HCT116 (cell line): ENCODE measurements around the gene TMPRSS3. TPM values are rescaled to one million over a fixed set of nuclear protein-coding genes. Genes with fewer than 3 reads are reported as not detected.

Experiments used
- ATAC-seq: fragments of 200-7000 bp; cut with Tn5 transposase; 2 replicates; pipeline ENCODE4 v1.9.1; 2020; ENCODE audit warnings: mild to moderate bottlenecking, moderate library complexity
- BruUV-seq: library from RNA; stranded (reverse); fragments of 400-500 nt; replicated peaks from 2 replicates; lab custom pipeline; 2021; lab: Mats Ljungman, UMichigan
- CTCF ChIA-PET: fragments of 300-600 bp; sonication (Branson Sonifier 250); formaldehyde crosslinking; loops from one replicate; lab custom pipeline; 2021; ENCODE audit warnings: antibody characterized with exemption; lab: Charles Lee
- POLR2A ChIA-PET: fragments of 300-600, 350-600 bp; sonication (Branson Sonifier 250); formaldehyde crosslinking; loops from one replicate; lab custom pipeline; 2021; ENCODE audit warnings: antibody characterized with exemption; lab: Charles Lee
- RAD21 ChIA-PET, 2 experiments: fragments of 300-600 bp; sonication (Branson Sonifier 250); formaldehyde crosslinking; loops; one replicate each; lab custom pipeline; 2023; ENCODE audit warnings: low total read pairs in 2 of 2; ENCODE audit not compliant: uncharacterized antibody in 2 of 2, unreplicated experiment in 2 of 2, low non-redundant PET in 1 of 2; lab: Charles Lee
- DNase-seq: peaks from one replicate; pipeline ENCODE4 v3.0.0-alpha.2; 2010; ENCODE audit warnings: low read depth, low spot score
- H2AFZ ChIP-seq: fragments of 200-600 bp; shearing (Covaris generic), sonication (generic); 2 replicates; pipeline ENCODE4 v1.6.1; 2017; ENCODE audit warnings: low read depth, mixed run types, mixed read lengths, antibody characterized with exemption, low read length; ENCODE audit not compliant: poor library complexity, severe bottlenecking
- H3K27ac ChIP-seq: 2 replicates; pipeline ENCODE4 v1.5.1; 2012; ENCODE audit warnings: low read depth, low read length
- H3K27me3 ChIP-seq: fragments of 200-600 bp; sonication (generic); 2 replicates; pipeline ENCODE4 v1.6.1; 2016; ENCODE audit warnings: mixed run types, low read length, mixed read lengths; ENCODE audit not compliant: insufficient read depth
- H3K36me3 ChIP-seq, 2 experiments: fragments of 200-500 bp in 1 of 2; fragments of 200-600 bp in 1 of 2; sonication (Bioruptor generic) in 1 of 2; sonication (generic) in 1 of 2; 2 replicates each; pipeline versions ENCODE4 v1.5.1 to v1.6.1; 2014 to 2016; ENCODE audit warnings: low read length in 2 of 2, inconsistent platforms in 1 of 2, mixed read lengths in 1 of 2, mixed run types in 1 of 2; ENCODE audit not compliant: insufficient read depth in 2 of 2, control insufficient read depth in 1 of 2
- H3K4me1 ChIP-seq, 2 experiments: fragments of 200-600 bp in 1 of 2; sonication (generic) in 1 of 2; 2 replicates each; pipeline versions ENCODE4 v1.5.1 to v1.6.1; 2012 to 2017; ENCODE audit warnings: low read length in 2 of 2, inconsistent platforms in 1 of 2, mild to moderate bottlenecking in 1 of 2, mixed read lengths in 1 of 2, mixed run types in 1 of 2, moderate library complexity in 1 of 2; ENCODE audit not compliant: insufficient read depth in 2 of 2, control insufficient read depth in 1 of 2
- H3K4me2 ChIP-seq: fragments of 200-600 bp; sonication (generic); 2 replicates; pipeline ENCODE4 v1.6.1; 2017; ENCODE audit warnings: mixed run types, low read length, mixed read lengths
- H3K4me3 ChIP-seq, 2 experiments: fragments of 200-600 bp in 1 of 2; sonication (generic) in 1 of 2; replicated peaks in 1 of 2; 2 replicates each; pipeline ENCODE4 v1.5.1; 2011 to 2016; ENCODE audit warnings: low read length in 2 of 2, control low read depth in 1 of 2, low read depth in 1 of 2, mild to moderate bottlenecking in 1 of 2, mixed read lengths in 1 of 2, mixed run types in 1 of 2
- H3K79me2 ChIP-seq: fragments of 200-600 bp; sonication (generic); 2 replicates; pipeline ENCODE4 v1.6.1; 2017; ENCODE audit warnings: mild to moderate bottlenecking, mixed run types, low read length, moderate library complexity, mixed read lengths; ENCODE audit not compliant: insufficient read depth
- H3K9ac ChIP-seq: fragments of 200-600 bp; sonication (generic); 2 replicates; pipeline ENCODE4 v1.6.1; 2016; ENCODE audit warnings: low read length, mixed read lengths
- H3K9me2 ChIP-seq: fragments of 200-600 bp; sonication (generic), shearing (Covaris generic); 2 replicates; pipeline ENCODE4 v1.6.1; 2017; ENCODE audit warnings: mixed run types, mild to moderate bottlenecking, moderate library complexity; ENCODE audit not compliant: insufficient read depth
- H3K9me3 ChIP-seq, 2 experiments: fragments of 200-500 bp in 1 of 2; fragments of 200-600 bp in 1 of 2; sonication (Bioruptor generic) in 1 of 2; sonication (generic) in 1 of 2; 2 replicates each; pipeline ENCODE4 v1.6.1; 2014 to 2017; ENCODE audit warnings: low read length in 2 of 2, mixed read lengths in 2 of 2, inconsistent platforms in 1 of 2, low read depth in 1 of 2, mild to moderate bottlenecking in 1 of 2, mixed run types in 1 of 2, moderate library complexity in 1 of 2; ENCODE audit not compliant: control insufficient read depth in 1 of 2, insufficient read depth in 1 of 2
- H4K20me1 ChIP-seq: fragments of 200-600 bp; sonication (generic), shearing (Covaris generic); 2 replicates; pipeline ENCODE4 v1.6.1; 2017; ENCODE audit warnings: mixed run types, mild to moderate bottlenecking, moderate library complexity; ENCODE audit not compliant: insufficient read depth
- EZH2 ChIP-seq: fragments of 200-600 bp; sonication (generic); IDR thresholded peaks from 2 replicates; pipeline ENCODE4 v1.6.1; 2017; ENCODE audit warnings: antibody characterized with exemption, mixed run types
- FOSL1 ChIP-seq: IDR thresholded peaks from 2 replicates; pipeline ENCODE4 v1.6.1; 2012; ENCODE audit warnings: low read depth
- JUND ChIP-seq: IDR thresholded peaks from 2 replicates; pipeline ENCODE4 v1.6.1; 2012
- POLR2AphosphoS5 ChIP-seq: IDR thresholded peaks from 2 replicates; pipeline ENCODE4 v1.6.1; 2011; ENCODE audit warnings: mild to moderate bottlenecking, low read depth, low read length, moderate library complexity
- YY1 ChIP-seq: IDR thresholded peaks from 2 replicates; pipeline ENCODE4 v1.6.1; 2011; ENCODE audit warnings: low read length, low read depth, moderate library complexity, mild to moderate bottlenecking; ENCODE audit not compliant: insufficient replicate concordance; ENCODE audit errors: extremely low read depth
- ZFX ChIP-seq: fragments of 450-650 bp; IDR thresholded peaks from 2 replicates; pipeline ENCODE4 v1.6.1; 2017
- intact Hi-C: fragments of 100-400 bp; cut with micrococcal nuclease; formaldehyde crosslinking; loops from 2 replicates; pipeline ENCODE4 v1.10.0; 2022
- total RNA-seq: library from RNA; stranded (reverse); gene quantifications from one replicate; pipeline ENCODE4 v1.2.1, GENCODE V29; 2021; ENCODE audit not compliant: unreplicated experiment
- TF ChIP-seq, protein P1 (sequence below): IDR thresholded peaks from 2 replicates; pipeline ENCODE4 v1.6.1; 2012
- TF ChIP-seq, protein P2 (sequence below), 3 experiments: fragments of 200-600 bp in 1 of 3; sonication (generic) in 1 of 3; IDR thresholded peaks in 2 of 3; conservative IDR thresholded peaks in 1 of 3; 2 replicates each; pipeline ENCODE4 v1.5.1; 2012 to 2017; ENCODE audit warnings: low read depth in 2 of 3, low read length in 2 of 3, antibody characterized with exemption in 1 of 3, borderline replicate concordance in 1 of 3, control low read depth in 1 of 3, mild to moderate bottlenecking in 1 of 3, mixed read lengths in 1 of 3, mixed run types in 1 of 3, moderate library complexity in 1 of 3; ENCODE audit not compliant: insufficient read depth in 1 of 3

The TMPRSS3 gene
- total RNA-seq, 1 experiment from 2014 or later: not detected

- Histone ChIP-seq H3K9me2 (no peaks in the 10 kb centered on the region), H3K27ac (no peak overlapping the region), H3K4me1 (peaks cover 9 to 16% of the 10 kb centered on the region in 2 experiments), H3K36me3 (no peaks in the 10 kb centered on the region), H4K20me1 (no peaks in the 10 kb centered on the region), H3K27me3 (no peaks in the 10 kb centered on the region), H3K4me3 (no peak overlapping the region), H3K4me2 (no peak overlapping the region), H3K9ac (no peak overlapping the region), H2AFZ (no peak overlapping the region), H3K9me3 (no peaks in the 10 kb centered on the region), H3K79me2 (no peaks in the 10 kb centered on the region)
- POLR2A ChIA-PET: no interaction called here
- BruUV-seq: no TSS peak
- ATAC-seq (peak; percentile 89), DNase-seq (no peak)
- intact Hi-C loops: no loop called here
- CTCF ChIA-PET: interaction anchor here (0.6 to 1.0 kb wide), 4 partner anchors 11 to 18 kb away, joined by 3 to 4 read pairs (median 3); no protein-coding TSS in a partner anchor
- RAD21 ChIA-PET: no interaction called here
- TF ChIP-seq POLR2AphosphoS5 (no peak), YY1 (no peak), JUND (no peak), ZFX (no peak), FOSL1 (no peak), EZH2 (no peak)
- TF ChIP-seq, protein P1, sequence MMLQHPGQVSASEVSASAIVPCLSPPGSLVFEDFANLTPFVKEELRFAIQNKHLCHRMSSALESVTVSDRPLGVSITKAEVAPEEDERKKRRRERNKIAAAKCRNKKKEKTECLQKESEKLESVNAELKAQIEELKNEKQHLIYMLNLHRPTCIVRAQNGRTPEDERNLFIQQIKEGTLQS: no peak
- TF ChIP-seq, protein P2, sequence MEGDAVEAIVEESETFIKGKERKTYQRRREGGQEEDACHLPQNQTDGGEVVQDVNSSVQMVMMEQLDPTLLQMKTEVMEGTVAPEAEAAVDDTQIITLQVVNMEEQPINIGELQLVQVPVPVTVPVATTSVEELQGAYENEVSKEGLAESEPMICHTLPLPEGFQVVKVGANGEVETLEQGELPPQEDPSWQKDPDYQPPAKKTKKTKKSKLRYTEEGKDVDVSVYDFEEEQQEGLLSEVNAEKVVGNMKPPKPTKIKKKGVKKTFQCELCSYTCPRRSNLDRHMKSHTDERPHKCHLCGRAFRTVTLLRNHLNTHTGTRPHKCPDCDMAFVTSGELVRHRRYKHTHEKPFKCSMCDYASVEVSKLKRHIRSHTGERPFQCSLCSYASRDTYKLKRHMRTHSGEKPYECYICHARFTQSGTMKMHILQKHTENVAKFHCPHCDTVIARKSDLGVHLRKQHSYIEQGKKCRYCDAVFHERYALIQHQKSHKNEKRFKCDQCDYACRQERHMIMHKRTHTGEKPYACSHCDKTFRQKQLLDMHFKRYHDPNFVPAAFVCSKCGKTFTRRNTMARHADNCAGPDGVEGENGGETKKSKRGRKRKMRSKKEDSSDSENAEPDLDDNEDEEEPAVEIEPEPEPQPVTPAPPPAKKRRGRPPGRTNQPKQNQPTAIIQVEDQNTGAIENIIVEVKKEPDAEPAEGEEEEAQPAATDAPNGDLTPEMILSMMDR (IDR thresholded peaks at IDR 0.05 in 2 of 3, conservative IDR thresholded peaks at IDR 0.05 in 1 of 3; ENCODE audit: borderline replicate concordance in 1 of 3, insufficient read depth in 1 of 3, low read depth in 2 of 3, low read length in 2 of 3): peak in 2 of 3 experiments; percentile 40 to 43; a peak in 4 of 6 replicates
Measured at GRCh38 chr21:42411197-42411869, 15.5 kb upstream of the TMPRSS3 start.
